ENCODE results near the gene SMAD2. TPM values are rescaled to one million over a fixed set of nuclear protein-coding genes. Genes with fewer than 3 reads are reported as not detected.

SMAD2 gene
- total RNA-seq, 2 experiments from 2014 or later: 40.4 to 81.1 TPM

- peaks cover 22% of the 10 kb centered on the region for H3K36me3 ChIP-seq (ENCODE audit: insufficient read depth, low read length)
- H3K4me1 ChIP-seq (ENCODE audit: insufficient read depth, low read length, poor library complexity, severe bottlenecking): peaks cover 18% of the 10 kb centered on the region
- no peak overlapping the region for H2AFZ ChIP-seq (ENCODE audit: low read length)
- H3K9me2 ChIP-seq (ENCODE audit: insufficient read depth, low read length): no peaks in the 10 kb centered on the region
- intact Hi-C loops (cut with micrococcal nuclease; ENCODE audit: unreplicated experiment): no loop called here
- no peak overlapping the region for H3K27ac ChIP-seq (ENCODE audit: low read depth, low read length, poor library complexity, severe bottlenecking)
- no peaks in the 10 kb centered on the region for H3K9me3 ChIP-seq (ENCODE audit: low read length)
- no peaks in the 10 kb centered on the region; the same call in 1 of the 2 replicates for H4K20me1 ChIP-seq (ENCODE audit: insufficient read depth, low read length)
- ChIA-PET CTCF (ENCODE audit: unreplicated experiment) (no interaction called here), POLR2A (interaction anchor here (0.6 to 1.3 kb wide), 2 partner anchors 66 to 411 kb away, joined by 3 to 4 read pairs; no protein-coding TSS in a partner anchor)
- H3K79me2 ChIP-seq (ENCODE audit: insufficient read depth, low read depth, low read length): peaks cover 77% of the 10 kb centered on the region
- H3K4me2 ChIP-seq (ENCODE audit: low read length): no peak overlapping the region
- no peak for DNase-seq (ENCODE audit: low spot score)
- BruUV-seq (replicated peaks): no TSS peak
- H3K4me3 ChIP-seq (ENCODE audit: low read depth, low read length, poor library complexity, severe bottlenecking): no peak overlapping the region
- no peak for TF ChIP-seq EZH2phosphoT487 (IDR thresholded peaks at IDR 0.05; ENCODE audit: borderline replicate concordance, low read depth, low read length)
- TF ChIP-seq, protein P1, sequence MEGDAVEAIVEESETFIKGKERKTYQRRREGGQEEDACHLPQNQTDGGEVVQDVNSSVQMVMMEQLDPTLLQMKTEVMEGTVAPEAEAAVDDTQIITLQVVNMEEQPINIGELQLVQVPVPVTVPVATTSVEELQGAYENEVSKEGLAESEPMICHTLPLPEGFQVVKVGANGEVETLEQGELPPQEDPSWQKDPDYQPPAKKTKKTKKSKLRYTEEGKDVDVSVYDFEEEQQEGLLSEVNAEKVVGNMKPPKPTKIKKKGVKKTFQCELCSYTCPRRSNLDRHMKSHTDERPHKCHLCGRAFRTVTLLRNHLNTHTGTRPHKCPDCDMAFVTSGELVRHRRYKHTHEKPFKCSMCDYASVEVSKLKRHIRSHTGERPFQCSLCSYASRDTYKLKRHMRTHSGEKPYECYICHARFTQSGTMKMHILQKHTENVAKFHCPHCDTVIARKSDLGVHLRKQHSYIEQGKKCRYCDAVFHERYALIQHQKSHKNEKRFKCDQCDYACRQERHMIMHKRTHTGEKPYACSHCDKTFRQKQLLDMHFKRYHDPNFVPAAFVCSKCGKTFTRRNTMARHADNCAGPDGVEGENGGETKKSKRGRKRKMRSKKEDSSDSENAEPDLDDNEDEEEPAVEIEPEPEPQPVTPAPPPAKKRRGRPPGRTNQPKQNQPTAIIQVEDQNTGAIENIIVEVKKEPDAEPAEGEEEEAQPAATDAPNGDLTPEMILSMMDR (conservative IDR thresholded peaks at IDR 0.05; ENCODE audit: low read length): no peak
These were observed 31.2 kb downstream of the SMAD2 start for GRCh38 chr18:47899107-47899840.

DNA sequence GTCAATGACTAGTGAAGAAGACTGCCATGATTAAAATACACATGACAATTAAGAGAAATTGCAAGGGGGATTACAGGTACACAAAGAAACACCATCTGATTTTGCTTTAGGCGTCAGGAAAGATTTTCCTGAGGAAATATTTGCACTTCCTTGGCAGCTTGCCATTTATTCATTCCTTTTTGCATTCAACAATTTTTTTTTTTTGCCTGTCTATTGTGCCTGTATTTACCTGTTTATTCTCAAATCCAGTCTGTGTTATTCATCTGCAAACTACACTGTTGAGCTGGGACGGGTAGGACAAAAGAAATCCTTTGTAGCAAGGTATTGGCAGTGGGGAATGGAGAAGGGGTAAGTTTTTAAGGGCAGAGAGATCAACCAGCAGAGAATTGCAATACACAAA, 31.8 kb downstream of the SMAD2 start:
- no peak overlapping the region for H3K4me3 ChIP-seq (ENCODE audit: low read depth, low read length, poor library complexity, severe bottlenecking)
- no peak overlapping the region for H2AFZ ChIP-seq (ENCODE audit: low read length)
- H3K27ac ChIP-seq (ENCODE audit: low read depth, low read length, poor library complexity, severe bottlenecking): no peak overlapping the region
- no peaks in the 10 kb centered on the region for H3K9me2 ChIP-seq (ENCODE audit: insufficient read depth, low read length)
- H3K36me3 ChIP-seq (ENCODE audit: insufficient read depth, low read length): peaks cover 22% of the 10 kb centered on the region
- TF ChIP-seq, protein P1 (conservative IDR thresholded peaks at IDR 0.05; ENCODE audit: low read length): no peak
- TF ChIP-seq EZH2phosphoT487 (IDR thresholded peaks at IDR 0.05; ENCODE audit: borderline replicate concordance, low read depth, low read length): no peak
- H3K4me1 ChIP-seq (ENCODE audit: insufficient read depth, low read length, poor library complexity, severe bottlenecking): peaks cover 18% of the 10 kb centered on the region
- ChIA-PET POLR2A (no interaction called here), CTCF (ENCODE audit: unreplicated experiment) (no interaction called here)
- intact Hi-C loops (cut with micrococcal nuclease; ENCODE audit: unreplicated experiment): no loop called here
- BruUV-seq (replicated peaks): no TSS peak
- no peaks in the 10 kb centered on the region for H3K9me3 ChIP-seq (ENCODE audit: low read length)
- no peak for DNase-seq (ENCODE audit: low spot score)
- H3K4me2 ChIP-seq (ENCODE audit: low read length): no peak overlapping the region
- H3K79me2 ChIP-seq (ENCODE audit: insufficient read depth, low read depth, low read length): peaks cover 71% of the 10 kb centered on the region
- H4K20me1 ChIP-seq (ENCODE audit: insufficient read depth, low read length): no peaks in the 10 kb centered on the region; the same call in 1 of the 2 replicates

DNA sequence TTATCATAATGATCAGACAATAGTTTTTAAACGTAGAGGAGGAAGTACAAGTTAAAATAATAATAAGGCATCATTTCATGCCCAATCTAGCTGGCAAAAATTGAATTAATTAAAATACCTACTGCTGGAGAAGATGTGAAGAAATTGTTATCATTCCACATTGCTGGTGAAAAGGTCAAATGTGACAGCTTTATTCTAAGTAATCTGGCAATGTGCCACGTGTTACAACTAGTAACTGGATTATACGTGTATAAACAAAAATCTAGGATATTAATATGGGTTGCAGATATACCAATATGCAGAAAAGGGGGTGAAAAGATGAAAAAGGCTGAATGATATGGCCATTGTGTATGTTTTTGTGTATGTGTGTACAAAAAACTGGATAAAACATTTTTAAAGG, 32.4 kb downstream of the SMAD2 start:
- no peak for DNase-seq (ENCODE audit: low spot score)
- no peak overlapping the region for H3K4me3 ChIP-seq (ENCODE audit: low read depth, low read length, poor library complexity, severe bottlenecking)
- H2AFZ ChIP-seq (ENCODE audit: low read length): no peak overlapping the region
- no peak for TF ChIP-seq EZH2phosphoT487 (IDR thresholded peaks at IDR 0.05; ENCODE audit: borderline replicate concordance, low read depth, low read length)
- TF ChIP-seq, protein P1 (conservative IDR thresholded peaks at IDR 0.05; ENCODE audit: low read length): no peak
- no peaks in the 10 kb centered on the region for H3K9me3 ChIP-seq (ENCODE audit: low read length)
- intact Hi-C loops (cut with micrococcal nuclease; ENCODE audit: unreplicated experiment): no loop called here
- no TSS peak for BruUV-seq (replicated peaks)
- H3K27ac ChIP-seq (ENCODE audit: low read depth, low read length, poor library complexity, severe bottlenecking): no peak overlapping the region
- CTCF ChIA-PET (ENCODE audit: unreplicated experiment): no interaction called here
- peaks cover 65% of the 10 kb centered on the region for H3K79me2 ChIP-seq (ENCODE audit: insufficient read depth, low read depth, low read length)
- H3K4me2 ChIP-seq (ENCODE audit: low read length): no peak overlapping the region
- H3K4me1 ChIP-seq (ENCODE audit: insufficient read depth, low read length, poor library complexity, severe bottlenecking): peaks cover 18% of the 10 kb centered on the region
- H3K9me2 ChIP-seq (ENCODE audit: insufficient read depth, low read length): no peaks in the 10 kb centered on the region
- peaks cover 22% of the 10 kb centered on the region for H3K36me3 ChIP-seq (ENCODE audit: insufficient read depth, low read length)
- H4K20me1 ChIP-seq (ENCODE audit: insufficient read depth, low read length): no peaks in the 10 kb centered on the region; the same call in 1 of the 2 replicates
- POLR2A ChIA-PET: no interaction called here
